Neural cell (in vitro differentiated cells): ENCODE data around the gene AGO4.

Experiments
- EP300 ChIP-seq: fragments of 450-650 bp; conservative IDR thresholded peaks from 2 replicates; pipeline ENCODE4 v1.6.1; 2014; ENCODE audit warnings: antibody characterized with exemption, mild to moderate bottlenecking, moderate library complexity; ENCODE audit not compliant: poor library complexity, severe bottlenecking
- EZH2 ChIP-seq: fragments of 200-600, 300-800 bp; shearing (Covaris generic), sonication (generic); IDR thresholded peaks from 2 replicates; pipeline ENCODE4 v1.6.1; 2014; ENCODE audit warnings: antibody characterized with exemption, low read length, borderline replicate concordance, mild to moderate bottlenecking; ENCODE audit not compliant: insufficient read depth, poor library complexity, severe bottlenecking
- MXI1 ChIP-seq: fragments of 450-650 bp; conservative IDR thresholded peaks from 2 replicates; pipeline ENCODE4 v1.6.1; 2014; ENCODE audit warnings: antibody characterized with exemption, mild to moderate bottlenecking; ENCODE audit not compliant: poor library complexity, severe bottlenecking
- POLR2AphosphoS5 ChIP-seq: IDR thresholded peaks from 2 replicates; pipeline ENCODE4 v1.6.1; 2012
- RAD21 ChIP-seq: fragments of 450-650 bp; conservative IDR thresholded peaks from 2 replicates; pipeline ENCODE4 v1.6.1; 2014; ENCODE audit warnings: antibody characterized with exemption, mild to moderate bottlenecking, moderate library complexity
- SMC3 ChIP-seq: fragments of 450-650 bp; conservative IDR thresholded peaks from 2 replicates; pipeline ENCODE4 v1.6.1; 2014; ENCODE audit warnings: antibody characterized with exemption, mild to moderate bottlenecking, moderate library complexity; ENCODE audit not compliant: poor library complexity
- TAF1 ChIP-seq: IDR thresholded peaks from 2 replicates; pipeline ENCODE4 v1.6.1; 2012; ENCODE audit warnings: low read depth
- TF ChIP-seq, protein P1 (sequence below): fragments of 450-650 bp; IDR thresholded peaks from 2 replicates; pipeline ENCODE4 v1.5.1; 2014; ENCODE audit warnings: antibody characterized with exemption, mild to moderate bottlenecking, moderate library complexity; ENCODE audit not compliant: poor library complexity, severe bottlenecking
- TF ChIP-seq, protein P2 (sequence below): IDR thresholded peaks from 2 replicates; pipeline ENCODE4 v1.6.1; 2012; ENCODE audit warnings: borderline replicate concordance

DNA sequence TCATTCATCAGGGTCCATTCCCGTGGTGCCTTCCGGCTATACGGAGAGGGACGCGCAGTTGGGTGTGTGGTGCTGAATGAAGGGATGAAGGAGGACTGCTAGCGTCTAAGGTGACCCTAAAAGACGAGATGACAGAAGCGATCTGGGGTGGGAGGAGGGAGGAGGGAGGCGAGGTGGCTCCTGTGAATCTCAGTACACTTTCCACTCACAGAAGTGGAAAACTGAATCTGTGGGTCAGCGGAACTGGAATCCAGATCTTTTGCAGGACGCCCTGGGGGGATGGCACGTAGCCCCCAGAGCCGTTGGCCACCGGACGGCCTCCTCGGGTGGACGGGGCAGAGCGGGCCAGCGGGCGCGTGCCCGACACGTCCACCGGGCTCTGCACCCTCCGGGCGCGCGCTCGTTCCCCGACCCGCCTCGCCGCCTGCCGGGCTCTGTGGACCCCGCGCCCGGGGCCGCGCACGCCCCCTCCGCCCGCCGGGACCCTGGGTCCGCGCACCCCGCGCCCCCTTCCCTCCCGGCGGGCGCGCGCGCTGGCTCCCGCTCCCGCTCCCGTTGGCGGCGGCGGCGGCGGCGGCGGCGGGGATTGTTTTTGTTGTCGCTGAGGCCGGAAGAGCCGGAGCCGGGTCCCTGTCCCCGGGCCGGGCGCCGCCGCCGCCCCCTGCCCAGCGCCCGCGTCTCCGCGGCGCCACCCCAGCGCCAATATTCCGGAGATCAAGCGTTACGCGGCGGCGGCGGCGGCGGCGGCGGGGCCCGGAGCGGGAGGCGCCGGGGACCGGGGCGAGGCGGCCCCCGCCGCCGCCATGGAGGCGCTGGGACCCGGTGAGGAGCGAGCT lies at the start of gene AGO4:
- TF ChIP-seq, protein P1, sequence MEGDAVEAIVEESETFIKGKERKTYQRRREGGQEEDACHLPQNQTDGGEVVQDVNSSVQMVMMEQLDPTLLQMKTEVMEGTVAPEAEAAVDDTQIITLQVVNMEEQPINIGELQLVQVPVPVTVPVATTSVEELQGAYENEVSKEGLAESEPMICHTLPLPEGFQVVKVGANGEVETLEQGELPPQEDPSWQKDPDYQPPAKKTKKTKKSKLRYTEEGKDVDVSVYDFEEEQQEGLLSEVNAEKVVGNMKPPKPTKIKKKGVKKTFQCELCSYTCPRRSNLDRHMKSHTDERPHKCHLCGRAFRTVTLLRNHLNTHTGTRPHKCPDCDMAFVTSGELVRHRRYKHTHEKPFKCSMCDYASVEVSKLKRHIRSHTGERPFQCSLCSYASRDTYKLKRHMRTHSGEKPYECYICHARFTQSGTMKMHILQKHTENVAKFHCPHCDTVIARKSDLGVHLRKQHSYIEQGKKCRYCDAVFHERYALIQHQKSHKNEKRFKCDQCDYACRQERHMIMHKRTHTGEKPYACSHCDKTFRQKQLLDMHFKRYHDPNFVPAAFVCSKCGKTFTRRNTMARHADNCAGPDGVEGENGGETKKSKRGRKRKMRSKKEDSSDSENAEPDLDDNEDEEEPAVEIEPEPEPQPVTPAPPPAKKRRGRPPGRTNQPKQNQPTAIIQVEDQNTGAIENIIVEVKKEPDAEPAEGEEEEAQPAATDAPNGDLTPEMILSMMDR: no peak
- TF ChIP-seq EZH2 (no peak), POLR2AphosphoS5 (peak; percentile 72), SMC3 (no peak), EP300 (no peak), MXI1 (peak; percentile 24), RAD21 (no peak), TAF1 (no peak)
- TF ChIP-seq, protein P2, sequence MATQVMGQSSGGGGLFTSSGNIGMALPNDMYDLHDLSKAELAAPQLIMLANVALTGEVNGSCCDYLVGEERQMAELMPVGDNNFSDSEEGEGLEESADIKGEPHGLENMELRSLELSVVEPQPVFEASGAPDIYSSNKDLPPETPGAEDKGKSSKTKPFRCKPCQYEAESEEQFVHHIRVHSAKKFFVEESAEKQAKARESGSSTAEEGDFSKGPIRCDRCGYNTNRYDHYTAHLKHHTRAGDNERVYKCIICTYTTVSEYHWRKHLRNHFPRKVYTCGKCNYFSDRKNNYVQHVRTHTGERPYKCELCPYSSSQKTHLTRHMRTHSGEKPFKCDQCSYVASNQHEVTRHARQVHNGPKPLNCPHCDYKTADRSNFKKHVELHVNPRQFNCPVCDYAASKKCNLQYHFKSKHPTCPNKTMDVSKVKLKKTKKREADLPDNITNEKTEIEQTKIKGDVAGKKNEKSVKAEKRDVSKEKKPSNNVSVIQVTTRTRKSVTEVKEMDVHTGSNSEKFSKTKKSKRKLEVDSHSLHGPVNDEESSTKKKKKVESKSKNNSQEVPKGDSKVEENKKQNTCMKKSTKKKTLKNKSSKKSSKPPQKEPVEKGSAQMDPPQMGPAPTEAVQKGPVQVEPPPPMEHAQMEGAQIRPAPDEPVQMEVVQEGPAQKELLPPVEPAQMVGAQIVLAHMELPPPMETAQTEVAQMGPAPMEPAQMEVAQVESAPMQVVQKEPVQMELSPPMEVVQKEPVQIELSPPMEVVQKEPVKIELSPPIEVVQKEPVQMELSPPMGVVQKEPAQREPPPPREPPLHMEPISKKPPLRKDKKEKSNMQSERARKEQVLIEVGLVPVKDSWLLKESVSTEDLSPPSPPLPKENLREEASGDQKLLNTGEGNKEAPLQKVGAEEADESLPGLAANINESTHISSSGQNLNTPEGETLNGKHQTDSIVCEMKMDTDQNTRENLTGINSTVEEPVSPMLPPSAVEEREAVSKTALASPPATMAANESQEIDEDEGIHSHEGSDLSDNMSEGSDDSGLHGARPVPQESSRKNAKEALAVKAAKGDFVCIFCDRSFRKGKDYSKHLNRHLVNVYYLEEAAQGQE: peak; percentile 3
